WERI-Rb-1 (cell line): ENCODE results near the gene GALNT13.

Experiments used
- DNase-seq: peaks from one replicate; pipeline ENCODE4 v3.0.0-alpha.2; 2020
- H3K27ac ChIP-seq: fragments of 250-450 bp; sonication (Bioruptor Pico); 2 replicates; pipeline ENCODE4 v1.5.1; 2020; ENCODE audit warnings: mild to moderate bottlenecking, moderate library complexity
- H3K27me3 ChIP-seq: fragments of 250-450 bp; sonication (Bioruptor Pico); 2 replicates; pipeline ENCODE4 v1.5.1; 2021; ENCODE audit warnings: mild to moderate bottlenecking, low read depth, moderate library complexity; ENCODE audit not compliant: insufficient read depth, severe bottlenecking
- H3K36me3 ChIP-seq: fragments of 250-450 bp; sonication (Bioruptor Pico); 2 replicates; pipeline ENCODE4 v1.5.1; 2020; ENCODE audit warnings: mild to moderate bottlenecking, moderate library complexity
- H3K4me3 ChIP-seq: 2 replicates; pipeline ENCODE4 v1.5.1; 2011; ENCODE audit warnings: low read depth, mild to moderate bottlenecking, control low read depth, low read length
- H3K9me3 ChIP-seq: fragments of 250-450 bp; sonication (Bioruptor Pico); 2 replicates; pipeline ENCODE4 v1.5.1; 2021; ENCODE audit warnings: mild to moderate bottlenecking, moderate library complexity; ENCODE audit not compliant: severe bottlenecking
- TF ChIP-seq, protein P1 (sequence below): IDR thresholded peaks from 2 replicates; pipeline ENCODE4 v1.5.1; 2011; ENCODE audit warnings: low read depth, mild to moderate bottlenecking, control low read depth, inconsistent platforms, low read length

Gene GALNT13

DNA sequence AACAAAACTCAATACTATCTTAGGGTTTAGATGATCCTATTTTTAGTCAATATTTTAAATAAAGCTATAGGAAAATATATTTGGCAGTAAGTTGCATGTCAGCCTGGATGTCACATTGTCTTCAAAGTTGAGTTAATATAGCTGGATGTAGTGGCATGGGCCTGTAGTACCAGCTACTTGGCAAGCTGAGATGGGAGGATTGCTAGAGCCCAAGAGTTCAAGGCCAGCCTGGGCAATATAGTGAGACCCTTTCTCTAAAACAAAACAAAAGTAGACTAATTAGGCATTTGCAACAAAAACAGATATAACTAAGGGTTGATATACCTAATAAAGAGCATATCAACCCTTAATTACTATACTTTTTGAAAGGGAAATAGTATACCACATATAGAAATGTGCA lies 572.2 kb downstream of the GALNT13 start:
- H3K27ac ChIP-seq: no peak overlapping the region
- no peak for DNase-seq
- no peaks in the 10 kb centered on the region for H3K36me3 ChIP-seq
- no peak overlapping the region for H3K4me3 ChIP-seq
- no peaks in the 10 kb centered on the region for H3K27me3 ChIP-seq
- no peaks in the 10 kb centered on the region for H3K9me3 ChIP-seq
- TF ChIP-seq, protein P1, sequence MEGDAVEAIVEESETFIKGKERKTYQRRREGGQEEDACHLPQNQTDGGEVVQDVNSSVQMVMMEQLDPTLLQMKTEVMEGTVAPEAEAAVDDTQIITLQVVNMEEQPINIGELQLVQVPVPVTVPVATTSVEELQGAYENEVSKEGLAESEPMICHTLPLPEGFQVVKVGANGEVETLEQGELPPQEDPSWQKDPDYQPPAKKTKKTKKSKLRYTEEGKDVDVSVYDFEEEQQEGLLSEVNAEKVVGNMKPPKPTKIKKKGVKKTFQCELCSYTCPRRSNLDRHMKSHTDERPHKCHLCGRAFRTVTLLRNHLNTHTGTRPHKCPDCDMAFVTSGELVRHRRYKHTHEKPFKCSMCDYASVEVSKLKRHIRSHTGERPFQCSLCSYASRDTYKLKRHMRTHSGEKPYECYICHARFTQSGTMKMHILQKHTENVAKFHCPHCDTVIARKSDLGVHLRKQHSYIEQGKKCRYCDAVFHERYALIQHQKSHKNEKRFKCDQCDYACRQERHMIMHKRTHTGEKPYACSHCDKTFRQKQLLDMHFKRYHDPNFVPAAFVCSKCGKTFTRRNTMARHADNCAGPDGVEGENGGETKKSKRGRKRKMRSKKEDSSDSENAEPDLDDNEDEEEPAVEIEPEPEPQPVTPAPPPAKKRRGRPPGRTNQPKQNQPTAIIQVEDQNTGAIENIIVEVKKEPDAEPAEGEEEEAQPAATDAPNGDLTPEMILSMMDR: no peak

DNA sequence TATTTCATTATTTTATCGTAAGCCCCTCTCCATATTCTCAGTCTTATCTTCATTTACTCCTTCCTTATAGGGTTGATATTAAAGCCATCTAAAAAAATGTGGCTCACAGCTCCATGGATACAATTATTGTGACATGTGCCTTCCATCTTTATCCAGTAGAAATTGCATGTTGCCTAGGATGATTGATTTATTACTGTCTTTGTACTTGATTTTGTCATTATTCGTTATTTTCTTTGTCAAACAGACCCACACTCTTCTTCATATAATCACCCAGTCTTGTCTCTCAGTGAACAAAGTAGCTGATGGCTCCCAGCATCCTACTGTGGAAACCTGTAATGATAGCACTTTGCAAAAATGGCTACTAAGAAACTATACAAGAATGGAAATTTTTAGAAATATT lies 574.6 kb downstream of the GALNT13 start:
- TF ChIP-seq, protein P1: no peak
- DNase-seq: no peak
- Histone ChIP-seq H3K9me3 (no peaks in the 10 kb centered on the region), H3K4me3 (no peak overlapping the region), H3K36me3 (no peaks in the 10 kb centered on the region), H3K27ac (no peak overlapping the region), H3K27me3 (no peaks in the 10 kb centered on the region)

DNA sequence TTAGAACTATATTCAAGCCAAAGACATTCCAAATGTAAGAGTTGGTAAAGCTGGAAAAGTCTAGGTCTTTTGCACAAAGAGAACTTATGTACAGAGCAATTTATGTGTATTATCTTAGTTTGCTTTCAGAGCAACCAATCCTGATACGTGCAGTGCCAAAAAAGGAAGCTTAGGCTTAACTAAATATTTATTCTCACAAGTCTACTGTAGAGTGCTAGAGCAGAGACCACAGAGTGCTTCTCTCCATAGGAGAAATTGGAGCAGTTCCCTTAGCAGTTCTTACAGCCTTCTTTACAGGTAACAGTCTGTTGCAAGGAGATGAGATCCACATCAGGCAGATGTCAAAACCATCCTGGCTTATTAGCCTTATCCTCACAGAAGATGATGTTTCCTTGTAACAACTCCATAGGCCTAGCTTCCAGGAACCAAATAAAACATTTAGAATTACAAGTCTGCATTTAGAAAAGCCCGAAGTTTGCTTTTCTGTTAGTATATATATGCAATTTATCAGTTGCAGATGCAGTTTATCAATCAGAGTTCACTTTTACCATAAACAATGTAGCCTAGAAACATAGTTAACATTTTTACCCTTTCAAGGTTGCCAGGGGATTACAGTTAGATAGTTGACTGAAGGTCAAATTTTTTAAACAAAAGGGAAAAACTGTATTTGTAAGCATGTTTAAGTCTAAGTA lies 576.2 kb downstream of the GALNT13 start:
- no peaks in the 10 kb centered on the region for H3K36me3 ChIP-seq
- DNase-seq: no peak
- no peaks in the 10 kb centered on the region for H3K27me3 ChIP-seq
- no peaks in the 10 kb centered on the region for H3K9me3 ChIP-seq
- TF ChIP-seq, protein P1: no peak
- H3K4me3 ChIP-seq: no peak overlapping the region
- no peak overlapping the region for H3K27ac ChIP-seq

DNA sequence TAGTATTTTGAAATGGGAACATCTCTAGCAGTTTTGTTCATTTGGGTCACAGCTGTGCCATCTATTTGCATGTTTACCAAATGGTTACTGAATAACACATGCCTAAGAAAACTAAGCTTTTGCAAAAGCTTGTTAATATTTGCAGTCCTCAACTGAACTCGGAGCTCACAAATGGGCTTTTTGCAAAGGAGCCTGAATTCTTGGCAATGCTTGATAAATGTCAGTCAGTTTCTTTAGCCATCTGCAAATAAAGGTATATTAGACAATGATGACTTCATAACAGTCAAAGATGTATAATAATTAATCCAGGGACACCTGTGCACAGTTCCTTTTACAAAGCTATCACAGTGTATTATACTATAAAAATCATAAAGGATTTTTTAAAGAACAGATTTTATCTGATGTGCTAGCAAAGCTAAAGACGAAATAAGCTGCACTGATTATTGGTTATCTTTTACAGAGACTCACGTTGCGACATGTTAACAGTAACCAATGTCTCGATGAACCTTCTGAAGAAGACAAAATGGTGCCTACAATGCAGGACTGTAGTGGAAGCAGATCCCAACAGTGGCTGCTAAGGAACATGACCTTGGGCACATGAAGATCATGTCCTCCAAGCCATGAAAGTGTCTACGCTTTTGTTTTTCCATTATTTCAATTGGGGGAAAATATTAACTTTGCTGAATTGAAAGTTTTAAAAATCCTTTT lies 578.4 kb downstream of the GALNT13 start:
- H3K27ac ChIP-seq: no peak overlapping the region
- no peak overlapping the region for H3K4me3 ChIP-seq
- H3K9me3 ChIP-seq: no peaks in the 10 kb centered on the region
- no peak for DNase-seq
- H3K36me3 ChIP-seq: no peaks in the 10 kb centered on the region
- TF ChIP-seq, protein P1: no peak
- no peaks in the 10 kb centered on the region for H3K27me3 ChIP-seq

DNA sequence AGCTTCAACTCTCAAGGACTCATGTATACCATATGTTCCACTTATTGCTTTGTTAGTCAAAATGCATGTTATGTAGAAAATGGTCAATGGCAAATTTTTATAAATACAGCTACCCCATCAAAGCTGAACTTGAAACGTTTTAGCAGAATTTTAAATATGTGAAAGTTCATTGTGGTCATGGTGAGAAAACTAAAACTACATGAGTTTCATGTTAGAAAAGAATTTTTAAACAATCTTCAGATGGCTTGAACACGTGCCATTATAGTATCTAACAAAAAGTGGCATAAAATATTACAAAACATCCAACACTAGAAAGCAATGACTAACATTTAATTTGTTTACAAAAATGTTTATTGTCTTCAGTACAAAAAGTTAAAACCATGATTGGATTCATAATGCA lies 580.7 kb downstream of the GALNT13 start:
- Histone ChIP-seq H3K27me3 (no peaks in the 10 kb centered on the region), H3K9me3 (no peaks in the 10 kb centered on the region), H3K4me3 (no peak overlapping the region), H3K36me3 (no peaks in the 10 kb centered on the region), H3K27ac (no peak overlapping the region)
- TF ChIP-seq, protein P1: no peak
- no peak for DNase-seq
